Upper lobe of left lung (tissue), 4 donors: ENCODE measurements around the gene MRPS34.

Experiments
- CTCF ChIP-seq, 6 experiments: fragments of 450-650 bp in 4 of 6; fragments of 200-600 bp in 2 of 6; sonication (generic) in 2 of 6; IDR thresholded peaks; one replicate each; pipeline ENCODE4 v1.5.1; 2016 to 2019; ENCODE audit warnings: antibody characterized with exemption in 6 of 6
- EP300 ChIP-seq, 4 donors: sonication (generic); formaldehyde crosslinking; IDR thresholded peaks; one replicate each; pipeline ENCODE4 v1.5.1; 2017; ENCODE audit warnings: antibody characterized with exemption in 4 of 4, control low read depth in 2 of 4
- POLR2A ChIP-seq, 4 donors: fragments of 450-650 bp; IDR thresholded peaks; one replicate each; pipeline ENCODE4 v1.5.1; 2016 to 2017; ENCODE audit warnings: antibody characterized with exemption in 4 of 4, mild to moderate bottlenecking in 2 of 4
- POLR2AphosphoS5 ChIP-seq, 2 donors: sonication (generic); formaldehyde crosslinking; IDR thresholded peaks; one replicate each; pipeline ENCODE4 v1.5.1; 2017; ENCODE audit warnings: antibody characterized with exemption in 2 of 2

DNA sequence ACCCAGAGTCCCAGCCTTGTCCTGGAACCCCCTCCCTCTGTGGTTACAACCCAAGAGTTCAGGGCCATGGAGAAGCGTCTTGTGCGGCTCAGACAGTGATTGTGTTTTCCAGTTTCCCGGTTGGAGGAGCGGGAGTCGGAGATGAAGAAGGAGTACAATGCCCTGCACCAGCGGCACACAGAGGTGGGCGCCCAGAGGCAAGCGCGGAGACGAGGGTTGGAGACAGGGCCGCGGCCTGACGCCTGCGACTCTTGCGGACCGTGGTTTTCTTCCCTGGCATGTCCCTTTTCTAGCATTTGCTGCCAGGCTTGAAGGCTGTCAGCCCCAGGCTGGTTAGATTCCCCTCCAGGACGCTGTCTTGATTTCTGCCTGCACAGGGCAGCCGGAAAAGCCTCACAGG is 43.9 kb downstream of the MRPS34 start:
- no peak for TF ChIP-seq CTCF (IDR thresholded peaks at IDR 0.05)
- TF ChIP-seq POLR2A (IDR thresholded peaks at IDR 0.05) = no peak
- TF ChIP-seq EP300 (IDR thresholded peaks at IDR 0.05) = no peak
- TF ChIP-seq POLR2AphosphoS5 (IDR thresholded peaks at IDR 0.05) = no peak
